ENCODE measurements around the gene AGPAT1. TPM values are rescaled to one million over a fixed set of nuclear protein-coding genes. Genes with fewer than 3 reads are reported as not detected.

The AGPAT1 gene
- total and polyA plus RNA-seq, 2 of the 8 experiments (the other 6 are each of a cell fraction or from before 2014, with no cell fraction given), result 96.0 to 222 TPM

GRCh38 chr6:32149932-32150870, 25.7 kb downstream of the AGPAT1 start (continued):
- TF ChIP-seq EZH2 (IDR thresholded peaks at IDR 0.05; ENCODE audit: low read depth, low read length, severe bottlenecking) (peak; percentile 33), SP2 (IDR thresholded peaks at IDR 0.05; ENCODE audit: low read length) (no peak), SIRT6 (IDR thresholded peaks at IDR 0.05; ENCODE audit: low read length) (no peak), E2F6 (IDR thresholded peaks at IDR 0.05) (0 out of 2 replicates have a peak, but pooled peaks have one; percentile 47), BACH1 (IDR thresholded peaks at IDR 0.05; ENCODE audit: low read length) (no peak), SP4 (IDR thresholded peaks at IDR 0.05; ENCODE audit: low read length) (no peak), ATF3 (IDR thresholded peaks at IDR 0.05; ENCODE audit: insufficient read depth, low read depth, low read length) (no peak), KDM4A (IDR thresholded peaks at IDR 0.05; ENCODE audit: low read depth, low read length, severe bottlenecking) (peak; percentile 69), RFX5 (IDR thresholded peaks at IDR 0.05; ENCODE audit: borderline replicate concordance, low read depth, low read length) (no peak)
